ENCODE data around the gene APOO.

DNA sequence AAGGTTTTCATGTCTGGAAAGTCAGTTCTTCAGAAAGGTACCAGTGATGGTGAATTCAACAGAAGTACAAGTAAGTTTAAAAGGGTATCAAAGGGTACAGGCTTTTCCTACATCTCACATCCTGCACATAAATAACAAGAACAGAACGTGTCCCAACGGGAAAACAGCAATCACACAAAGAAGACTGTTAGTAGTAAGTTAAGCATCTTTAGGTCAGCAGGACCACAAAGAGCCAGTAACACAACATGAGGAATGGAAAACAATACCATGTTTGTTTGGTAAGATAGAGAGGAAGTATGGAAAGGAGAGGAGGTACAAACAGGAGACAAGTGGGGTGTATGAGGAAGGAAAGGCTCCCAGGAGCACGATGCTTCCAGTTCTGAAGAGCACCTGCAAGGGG is 81.5 kb downstream of the APOO start:
- TF ChIP-seq CEBPB (IDR thresholded peaks at IDR 0.05; ENCODE audit: low read depth) (no peak), SIN3A (IDR thresholded peaks at IDR 0.05; ENCODE audit: low read depth) (no peak), EZH2phosphoT487 (IDR thresholded peaks at IDR 0.05; ENCODE audit: borderline replicate concordance) (no peak), RAD21 (IDR thresholded peaks at IDR 0.05; ENCODE audit: low read depth) (no peak)
- TF ChIP-seq, protein P1, sequence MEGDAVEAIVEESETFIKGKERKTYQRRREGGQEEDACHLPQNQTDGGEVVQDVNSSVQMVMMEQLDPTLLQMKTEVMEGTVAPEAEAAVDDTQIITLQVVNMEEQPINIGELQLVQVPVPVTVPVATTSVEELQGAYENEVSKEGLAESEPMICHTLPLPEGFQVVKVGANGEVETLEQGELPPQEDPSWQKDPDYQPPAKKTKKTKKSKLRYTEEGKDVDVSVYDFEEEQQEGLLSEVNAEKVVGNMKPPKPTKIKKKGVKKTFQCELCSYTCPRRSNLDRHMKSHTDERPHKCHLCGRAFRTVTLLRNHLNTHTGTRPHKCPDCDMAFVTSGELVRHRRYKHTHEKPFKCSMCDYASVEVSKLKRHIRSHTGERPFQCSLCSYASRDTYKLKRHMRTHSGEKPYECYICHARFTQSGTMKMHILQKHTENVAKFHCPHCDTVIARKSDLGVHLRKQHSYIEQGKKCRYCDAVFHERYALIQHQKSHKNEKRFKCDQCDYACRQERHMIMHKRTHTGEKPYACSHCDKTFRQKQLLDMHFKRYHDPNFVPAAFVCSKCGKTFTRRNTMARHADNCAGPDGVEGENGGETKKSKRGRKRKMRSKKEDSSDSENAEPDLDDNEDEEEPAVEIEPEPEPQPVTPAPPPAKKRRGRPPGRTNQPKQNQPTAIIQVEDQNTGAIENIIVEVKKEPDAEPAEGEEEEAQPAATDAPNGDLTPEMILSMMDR (IDR thresholded peaks at IDR 0.05 in 2 of 3, conservative IDR thresholded peaks at IDR 0.05 in 1 of 3; ENCODE audit: borderline replicate concordance in 1 of 3, insufficient read depth in 1 of 3, low read depth in 2 of 3, low read length in 2 of 3): no peak

Measured in HCT116 (cell line).